ENCODE results near the gene RLN2.
"Not testable (repeated sequence)": the region's sequence is repeated elsewhere in the genome, so short reads cannot be mapped to it uniquely, and the experiment has no call there.

The RLN2 gene, protein sequence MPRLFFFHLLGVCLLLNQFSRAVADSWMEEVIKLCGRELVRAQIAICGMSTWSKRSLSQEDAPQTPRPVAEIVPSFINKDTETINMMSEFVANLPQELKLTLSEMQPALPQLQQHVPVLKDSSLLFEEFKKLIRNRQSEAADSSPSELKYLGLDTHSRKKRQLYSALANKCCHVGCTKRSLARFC

DNA sequence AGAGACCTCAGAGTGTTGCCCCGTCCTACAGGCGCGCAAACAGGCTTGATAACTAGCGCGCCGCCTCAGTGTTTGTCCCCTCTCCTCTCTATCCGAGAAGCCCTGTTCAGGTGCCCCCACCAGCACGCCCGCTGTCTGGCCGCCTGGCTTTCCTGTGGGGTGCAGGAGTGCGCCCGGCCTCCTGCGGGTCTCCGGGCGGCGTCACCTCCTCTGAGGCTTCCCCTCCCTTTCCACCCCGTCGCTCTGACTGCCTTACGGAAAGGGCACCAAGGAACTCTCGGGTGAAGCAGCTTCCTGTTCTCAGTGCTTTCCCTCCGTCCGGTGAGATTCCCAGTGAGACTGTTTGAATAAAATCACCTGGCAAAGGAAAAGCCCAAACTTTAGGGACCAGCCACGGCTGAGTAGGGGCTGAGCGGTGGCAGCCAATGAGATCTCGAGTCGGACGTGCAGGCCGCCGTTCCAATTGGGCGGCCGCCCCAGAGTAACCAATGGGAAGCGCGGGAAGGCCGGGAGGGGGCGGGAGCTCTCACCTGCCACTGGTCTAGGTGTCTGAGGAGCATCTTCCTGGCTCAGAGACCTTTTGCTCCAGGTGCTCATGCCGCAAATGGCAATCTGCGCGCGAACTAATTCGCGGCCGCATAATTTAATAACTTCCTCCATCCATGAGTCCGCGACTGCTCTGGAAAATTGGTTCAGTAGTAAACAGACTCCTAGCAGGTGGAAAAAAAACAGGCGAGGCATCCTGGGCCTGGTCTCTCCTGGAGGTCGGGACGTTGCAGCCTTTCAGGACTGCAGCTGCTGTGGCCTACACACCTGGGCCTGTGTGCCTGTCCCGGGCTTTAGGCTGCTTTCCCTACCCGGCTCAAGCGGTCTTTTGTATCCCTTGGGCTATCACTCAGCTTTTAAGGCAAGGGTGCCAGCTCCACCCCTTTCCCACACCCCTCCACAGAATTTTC is at the start of gene RLN2:
Gene RLN2, minus strand, starts transcription at position 877 of the 956 bp plus-strand sequence. Its CDS starts 136 bp downstream, at position 741.
- not testable (repeated sequence) for DNase-seq

DNA sequence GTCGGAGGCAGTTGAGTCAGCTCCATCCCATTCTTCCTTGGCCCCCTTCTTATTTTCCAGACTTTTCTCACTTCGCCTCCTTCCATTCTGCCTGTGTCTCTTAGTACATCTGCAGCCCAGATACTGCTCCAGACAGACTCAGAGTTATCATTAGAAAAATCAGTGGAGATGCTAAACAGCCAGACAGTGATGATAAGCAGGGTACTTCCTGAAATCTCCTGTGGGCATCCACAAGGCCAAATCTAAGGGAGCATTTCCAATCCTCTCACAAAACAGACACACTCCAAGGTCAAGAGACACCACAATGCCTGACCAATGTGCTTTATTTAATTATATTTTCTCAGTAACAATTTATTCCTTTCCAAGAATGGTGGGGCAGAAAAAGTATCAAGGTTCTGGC is 49.7 kb upstream of the RLN2 start:
- no peak for DNase-seq

DNA sequence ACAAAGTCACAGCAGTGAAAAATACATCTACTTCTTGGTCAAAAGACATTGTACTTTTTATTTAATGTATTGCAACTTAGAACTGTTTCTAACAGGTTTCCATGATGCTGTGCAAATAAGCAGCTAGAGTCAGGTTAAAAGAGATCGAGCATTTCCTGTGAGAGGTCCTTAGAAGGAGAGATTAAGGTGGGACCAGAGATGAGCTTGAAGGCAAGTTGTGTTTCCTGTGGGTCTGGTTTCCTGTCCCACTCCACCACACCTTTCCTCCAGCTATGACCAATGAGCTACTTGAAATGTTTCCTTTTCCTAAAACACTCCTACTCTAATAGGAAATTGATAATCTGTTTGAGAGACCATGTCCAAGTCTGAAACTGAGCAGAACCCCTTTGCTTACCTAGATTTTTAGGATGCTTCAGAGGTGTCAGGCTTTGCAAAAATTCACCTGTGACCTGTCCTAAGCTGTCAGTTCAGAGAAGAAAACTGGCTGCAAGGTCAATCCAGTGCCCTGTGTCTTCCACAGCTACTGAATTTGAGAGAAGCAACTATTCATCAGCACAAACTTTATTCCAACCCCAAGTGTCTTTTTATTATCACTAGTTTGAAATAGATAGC is 48.2 kb upstream of the RLN2 start:
- no peak for DNase-seq

DNA sequence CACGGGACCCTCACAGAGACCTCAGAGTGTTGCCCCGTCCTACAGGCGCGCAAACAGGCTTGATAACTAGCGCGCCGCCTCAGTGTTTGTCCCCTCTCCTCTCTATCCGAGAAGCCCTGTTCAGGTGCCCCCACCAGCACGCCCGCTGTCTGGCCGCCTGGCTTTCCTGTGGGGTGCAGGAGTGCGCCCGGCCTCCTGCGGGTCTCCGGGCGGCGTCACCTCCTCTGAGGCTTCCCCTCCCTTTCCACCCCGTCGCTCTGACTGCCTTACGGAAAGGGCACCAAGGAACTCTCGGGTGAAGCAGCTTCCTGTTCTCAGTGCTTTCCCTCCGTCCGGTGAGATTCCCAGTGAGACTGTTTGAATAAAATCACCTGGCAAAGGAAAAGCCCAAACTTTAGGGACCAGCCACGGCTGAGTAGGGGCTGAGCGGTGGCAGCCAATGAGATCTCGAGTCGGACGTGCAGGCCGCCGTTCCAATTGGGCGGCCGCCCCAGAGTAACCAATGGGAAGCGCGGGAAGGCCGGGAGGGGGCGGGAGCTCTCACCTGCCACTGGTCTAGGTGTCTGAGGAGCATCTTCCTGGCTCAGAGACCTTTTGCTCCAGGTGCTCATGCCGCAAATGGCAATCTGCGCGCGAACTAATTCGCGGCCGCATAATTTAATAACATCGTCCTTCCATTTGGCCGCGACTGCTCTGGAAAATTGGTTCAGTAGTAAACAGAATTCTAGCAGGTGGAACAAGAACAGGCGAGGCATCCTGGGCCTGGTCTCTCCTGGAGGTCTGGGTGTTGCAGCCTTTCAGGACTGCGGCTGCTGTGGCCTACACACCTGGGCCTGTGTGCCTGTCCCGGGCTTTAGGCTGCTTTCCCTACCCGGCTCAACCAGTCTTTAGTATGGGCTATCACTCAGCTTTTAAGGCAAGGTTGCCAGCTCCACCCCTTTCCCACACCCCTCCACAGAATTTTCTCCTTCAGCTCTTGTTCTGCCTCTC is 34.8 kb upstream of the RLN2 start, which contains the start of gene RLN1:
Gene RLN1, minus strand, starts transcription at position 885 of the 990 bp plus-strand sequence. Its CDS starts 130 bp downstream, at position 755.
- DNase-seq: peak; percentile 67

DNA sequence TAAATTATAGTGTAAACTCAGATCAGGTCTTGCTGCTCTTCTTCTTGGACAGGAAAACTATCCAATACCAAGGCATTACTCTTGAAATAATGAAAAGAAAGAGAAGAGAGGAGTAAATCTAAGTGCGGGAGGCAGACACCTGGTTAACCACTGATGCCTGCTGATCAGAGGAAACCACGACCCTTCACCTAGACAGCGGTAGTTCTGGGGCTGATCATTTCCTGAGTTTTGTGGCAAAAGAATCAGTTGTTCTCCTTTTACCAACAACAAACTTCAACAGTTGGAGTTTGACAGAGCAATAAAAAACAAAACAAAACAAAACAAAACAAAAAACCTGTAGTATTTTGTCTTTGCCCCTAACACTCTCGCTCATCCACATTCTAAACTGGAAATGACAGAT is 32.2 kb upstream of the RLN2 start:
- peak; percentile 64 for DNase-seq

DNA sequence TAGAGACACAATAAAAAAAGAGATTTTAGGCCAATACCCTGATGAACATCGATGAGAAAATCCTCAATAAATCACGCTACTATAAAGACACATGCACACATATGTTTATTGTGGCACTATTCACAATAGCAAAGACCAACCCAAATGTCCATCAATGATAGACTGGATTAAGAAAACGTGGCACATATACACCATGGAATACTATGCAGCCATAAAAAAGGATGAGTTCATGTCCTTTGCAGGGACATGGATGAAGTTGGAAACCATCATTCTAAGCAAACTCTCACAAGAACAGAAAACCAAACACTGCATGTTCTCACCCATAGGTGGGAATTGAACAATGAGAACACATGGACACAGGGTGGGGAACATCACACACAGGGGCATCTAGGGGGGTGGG is 26.8 kb upstream of the RLN2 start:
- not testable (repeated sequence) for DNase-seq

DNA sequence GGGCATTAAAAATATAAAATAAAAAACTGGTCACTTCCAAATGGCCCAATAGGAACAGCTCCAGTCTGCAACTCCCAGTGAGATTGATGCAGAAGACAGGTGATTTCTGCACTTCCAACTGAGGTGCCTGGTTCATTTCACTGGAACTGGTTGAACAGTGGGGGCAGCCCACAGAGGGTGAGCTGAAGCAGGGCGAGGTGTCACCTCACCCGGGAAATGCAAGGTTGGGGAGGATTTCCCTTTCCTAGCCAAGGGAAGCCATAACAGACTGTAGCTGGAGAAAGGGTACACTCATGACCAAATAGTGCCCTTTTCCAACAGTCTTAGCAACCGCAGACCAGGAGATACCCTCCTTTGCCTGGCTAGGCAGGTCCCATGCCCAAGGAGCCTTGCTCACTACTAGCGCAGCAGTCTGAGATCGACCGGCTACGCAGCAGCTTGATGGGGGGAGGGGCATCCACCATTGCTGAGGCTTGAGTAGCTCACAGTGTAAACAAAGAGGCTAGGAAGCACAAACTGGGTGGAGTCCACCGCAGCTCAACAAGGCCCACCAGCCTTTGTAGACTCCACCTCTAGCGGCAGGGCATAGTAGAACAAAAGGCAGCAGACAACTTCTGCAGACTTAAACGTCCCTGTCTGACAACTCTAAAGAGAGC is 22.5 kb upstream of the RLN2 start:
- peak; percentile 70 for DNase-seq

DNA sequence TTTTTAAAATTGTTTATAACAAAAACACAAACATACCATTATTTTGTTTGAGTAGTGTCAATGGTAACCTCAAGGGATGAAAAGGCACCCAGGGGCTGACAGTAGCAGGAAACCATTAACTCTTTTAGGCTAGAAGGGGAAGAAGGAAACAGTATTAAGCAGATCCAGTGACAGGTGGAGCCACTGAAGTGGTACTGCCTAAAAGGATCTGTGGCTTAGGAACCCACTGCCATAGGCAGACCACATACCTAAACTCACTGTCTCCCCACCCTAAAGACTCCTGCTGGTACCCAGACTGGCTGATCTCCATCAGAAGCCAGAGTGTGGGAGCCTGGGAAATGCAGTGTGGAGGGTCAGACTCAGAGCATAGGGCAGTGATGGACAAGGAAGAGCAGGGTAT is 21.7 kb upstream of the RLN2 start:
- no peak for DNase-seq

DNA sequence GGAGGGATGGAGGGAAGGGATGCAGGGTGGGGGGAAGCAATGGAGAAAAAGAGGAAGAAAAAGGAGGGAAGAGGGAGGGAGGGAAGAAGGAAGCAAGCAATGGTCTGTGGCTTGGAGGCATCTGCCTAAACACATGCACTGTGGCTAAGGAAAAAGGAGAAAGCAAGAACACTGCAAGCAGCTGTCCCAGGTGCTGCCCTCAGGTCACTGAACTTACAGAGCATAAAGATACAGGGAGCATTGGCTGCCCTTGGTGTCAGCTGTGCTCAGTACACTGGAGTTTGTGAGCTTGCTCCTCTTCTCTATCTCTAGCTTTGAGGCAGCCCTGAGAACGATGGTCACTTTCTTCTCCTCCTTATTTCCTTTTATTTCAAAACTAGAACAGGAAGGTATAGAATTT is 17.1 kb upstream of the RLN2 start:
- DNase-seq: not testable (repeated sequence)

DNA sequence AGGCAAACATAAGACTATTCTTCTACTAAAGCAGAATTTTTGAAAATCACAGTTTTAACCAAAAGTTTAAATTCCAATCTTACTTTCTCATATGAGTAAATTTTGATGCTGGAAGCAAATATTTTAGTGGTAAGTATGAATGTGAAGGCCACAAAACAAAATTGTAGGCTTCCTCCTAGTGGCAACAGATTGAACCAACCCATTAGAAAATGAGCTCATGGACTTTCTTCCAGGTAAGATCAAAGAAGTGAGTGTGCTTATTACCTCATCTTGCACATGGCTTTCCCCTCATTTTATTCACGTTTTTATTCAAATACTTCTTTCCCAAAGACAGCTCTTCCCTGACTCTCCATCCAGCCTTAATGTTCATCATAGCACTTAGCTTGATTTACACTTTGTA is 16.5 kb upstream of the RLN2 start:
- DNase-seq: no peak

DNA sequence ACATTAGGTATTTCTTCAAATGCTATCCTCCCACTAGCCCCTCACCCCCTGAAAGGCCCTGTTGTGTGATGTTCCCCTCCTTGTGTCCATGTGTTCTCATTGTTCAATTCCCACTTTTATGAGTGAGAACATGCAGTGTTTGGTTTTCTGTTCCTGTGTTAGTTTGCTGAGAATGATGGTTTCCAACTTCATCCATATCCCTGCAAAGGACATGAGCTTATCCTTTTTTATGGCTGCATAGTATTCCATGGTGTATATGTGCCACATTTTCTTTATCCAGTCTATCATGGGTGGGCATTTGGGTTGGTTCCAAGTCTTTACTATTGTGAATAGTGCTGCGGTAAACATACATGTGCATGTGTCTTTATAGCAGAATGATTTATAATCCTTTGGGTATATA is 11.9 kb upstream of the RLN2 start:
- DNase-seq: not testable (repeated sequence)

DNA sequence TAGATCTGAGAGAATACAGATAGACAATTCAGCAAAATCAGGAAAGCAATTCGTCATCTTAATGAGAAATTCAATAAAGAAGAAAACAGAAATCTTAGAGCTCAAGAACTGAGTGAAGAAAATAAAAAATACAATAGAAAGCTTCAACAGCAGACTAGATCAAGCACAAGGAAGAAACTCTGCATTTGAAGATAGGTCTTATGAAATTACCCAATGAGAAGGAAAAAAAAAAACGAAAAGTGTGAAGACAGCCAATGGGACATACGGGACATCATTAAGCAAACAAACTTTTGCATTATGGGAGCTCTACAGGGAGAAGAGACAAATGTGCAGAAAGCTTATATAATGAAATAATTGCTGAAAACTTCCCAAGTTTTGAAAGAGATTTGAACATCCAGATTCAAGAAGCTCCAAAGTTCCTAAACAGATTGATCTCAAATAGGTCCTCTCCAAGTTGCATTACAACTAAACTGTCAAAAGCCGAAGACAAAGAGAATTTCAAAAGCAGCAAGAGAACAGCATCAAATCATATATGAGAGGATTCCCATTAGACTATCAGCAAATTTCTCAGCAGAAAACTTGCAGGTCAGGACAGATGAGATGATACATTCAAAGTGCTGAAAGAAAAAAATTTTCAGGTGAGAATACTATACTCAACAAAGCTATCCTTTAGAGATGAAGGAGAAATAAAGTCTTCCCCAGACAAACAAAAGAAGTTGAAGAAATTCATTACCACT is 10.8 kb upstream of the RLN2 start:
- DNase-seq: no peak

DNA sequence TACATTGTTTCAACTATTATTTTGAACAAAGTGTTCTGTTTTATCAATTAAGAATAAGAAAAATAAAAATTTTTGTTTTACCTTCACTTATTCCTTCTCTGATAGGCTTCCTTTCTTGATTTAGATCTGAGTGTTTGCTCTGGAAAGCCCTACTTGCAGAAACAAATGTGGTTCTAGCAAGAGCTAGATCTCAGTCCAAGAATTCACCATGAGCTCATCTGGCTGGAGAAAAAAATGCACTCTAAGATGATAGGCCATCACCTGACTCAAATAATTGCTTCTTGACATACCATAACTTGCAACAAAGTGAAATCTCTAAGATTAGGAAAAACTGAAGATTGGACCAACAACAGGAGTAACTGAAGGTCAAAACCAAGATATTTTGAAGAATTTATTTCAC is 6.3 kb upstream of the RLN2 start:
- DNase-seq: no peak

DNA sequence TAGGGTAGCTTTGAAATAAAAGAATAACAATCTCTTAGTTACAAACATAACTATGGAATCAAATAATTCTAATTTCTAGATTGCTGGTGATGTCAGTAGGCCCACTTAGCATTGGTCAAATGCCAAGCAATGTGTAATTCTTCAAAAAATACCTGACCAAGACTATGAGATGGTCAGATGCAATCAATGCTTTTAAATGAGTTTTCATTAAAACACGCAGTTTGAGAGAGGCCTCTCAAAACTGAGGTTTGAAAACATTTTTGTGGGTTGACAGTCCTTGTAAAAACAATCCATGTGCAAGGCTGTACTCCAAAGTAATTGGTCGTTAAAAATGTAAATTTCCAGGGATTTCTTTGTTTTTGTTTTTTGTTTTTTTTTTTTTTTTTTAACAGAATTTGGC is 1.2 kb upstream of the RLN2 start:
- DNase-seq: no peak

DNA sequence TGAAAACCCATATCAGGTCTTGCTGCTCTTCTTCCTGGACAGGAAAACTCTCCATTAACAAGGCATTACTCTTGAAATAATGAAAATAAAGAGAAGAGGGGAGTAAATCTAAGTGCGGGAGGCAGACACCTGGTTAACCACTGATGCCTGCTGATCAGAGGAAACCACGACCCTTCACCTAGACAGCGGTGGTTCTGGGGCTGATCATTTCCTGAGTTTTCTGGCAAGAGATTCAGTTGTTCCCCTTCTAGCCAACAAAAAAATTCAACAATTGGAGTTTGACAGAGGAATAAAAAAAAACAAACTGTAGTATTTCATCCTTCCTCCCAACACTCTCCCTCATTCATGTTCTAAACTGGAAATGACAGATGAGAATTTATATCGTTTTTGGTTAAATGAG is 3.0 kb downstream of the RLN2 start:
- no peak for DNase-seq

DNA sequence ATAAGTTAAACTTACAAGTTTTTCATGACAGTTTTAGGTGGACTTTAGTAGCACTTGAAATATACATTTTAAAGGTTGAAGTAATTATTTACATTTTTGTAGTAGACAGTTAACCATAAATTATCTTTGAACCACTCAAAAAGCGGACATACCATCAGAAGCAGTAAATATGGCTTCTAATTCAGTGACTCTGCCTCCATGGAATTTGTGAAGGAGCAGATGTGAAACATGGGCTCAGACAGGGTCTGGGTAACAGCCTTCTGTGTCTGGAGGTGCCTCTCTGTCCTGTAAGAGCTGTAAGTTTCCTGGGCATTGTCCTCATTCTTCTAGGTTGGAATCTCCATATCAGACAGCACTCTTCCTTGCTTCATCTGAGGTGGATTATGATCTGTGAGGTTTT is 12.4 kb downstream of the RLN2 start:
- DNase-seq: no peak

DNA sequence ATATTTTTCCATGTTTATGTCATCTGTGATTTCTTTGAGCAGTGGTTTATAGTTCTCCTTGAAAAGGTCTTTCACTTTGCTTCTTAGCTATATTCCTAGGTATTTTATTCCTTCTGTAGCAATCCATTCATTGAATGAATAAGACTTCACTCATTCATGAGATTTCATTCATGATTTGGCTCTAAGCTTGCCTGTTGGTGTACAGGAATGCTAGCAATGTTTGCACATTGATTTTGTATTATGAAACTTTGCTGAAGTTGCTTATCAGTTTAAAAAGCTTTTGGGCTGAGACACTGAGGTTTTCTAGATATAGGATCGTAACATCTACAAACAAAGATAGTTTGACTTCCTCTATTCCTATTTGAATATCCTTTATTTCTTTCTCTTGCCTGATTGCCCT is 15.9 kb downstream of the RLN2 start:
- DNase-seq: no peak

DNA sequence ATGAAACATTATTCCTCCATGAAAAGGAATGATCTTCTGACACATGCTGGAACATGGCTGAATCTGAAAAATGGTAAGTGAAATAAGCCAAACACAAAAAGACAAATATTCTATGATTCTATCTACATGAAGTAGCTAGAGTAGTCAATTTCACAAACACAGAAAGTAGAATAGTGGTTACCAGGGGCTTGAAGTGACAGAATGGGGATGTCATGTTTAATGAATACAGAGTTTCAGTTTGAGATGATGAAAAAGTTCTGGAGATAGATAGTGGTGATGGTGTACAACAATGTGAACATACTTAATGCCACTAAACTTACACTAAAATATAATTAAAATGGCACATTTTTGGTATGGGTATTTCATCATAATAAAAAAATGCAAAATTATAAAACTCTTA is 18.3 kb downstream of the RLN2 start:
- no peak for DNase-seq

DNA sequence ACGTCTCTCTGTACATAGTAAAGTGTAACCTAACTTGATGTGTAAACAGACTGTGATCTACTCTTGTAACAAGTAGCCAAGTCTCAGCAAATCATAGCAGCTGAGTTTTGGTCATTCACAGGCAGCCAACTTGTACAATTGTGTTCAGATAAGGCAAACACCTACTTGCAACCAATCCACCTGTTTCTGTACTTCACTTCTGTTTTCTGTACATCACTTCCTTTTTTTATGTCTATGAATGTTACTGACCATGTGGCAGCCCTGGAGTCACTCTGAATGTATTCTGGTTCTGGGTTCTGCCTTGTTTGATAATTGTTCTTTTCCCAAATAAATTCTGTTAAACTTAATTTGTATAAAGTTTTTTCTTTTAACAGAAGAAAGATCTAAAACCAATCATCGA is 26.0 kb downstream of the RLN2 start:
- DNase-seq: no peak

DNA sequence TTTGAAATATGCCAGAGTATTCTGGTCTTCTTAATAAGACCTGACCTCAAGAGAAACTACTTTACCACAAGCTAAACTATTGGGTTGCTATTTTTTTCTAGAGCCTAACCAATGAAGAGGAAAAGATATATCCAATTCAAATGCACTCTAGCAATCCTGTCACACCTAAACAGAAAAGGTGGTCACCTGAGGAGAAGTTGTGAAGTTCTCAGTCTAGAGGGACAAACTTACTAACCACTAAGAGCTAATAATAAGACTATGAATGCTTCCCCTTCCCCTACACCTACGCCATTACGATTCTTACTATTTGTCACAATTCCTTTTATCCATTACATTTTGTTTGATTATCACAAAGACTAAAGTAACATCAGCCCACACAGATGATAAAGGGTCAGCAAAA is 29.7 kb downstream of the RLN2 start:
- DNase-seq: no peak

DNA sequence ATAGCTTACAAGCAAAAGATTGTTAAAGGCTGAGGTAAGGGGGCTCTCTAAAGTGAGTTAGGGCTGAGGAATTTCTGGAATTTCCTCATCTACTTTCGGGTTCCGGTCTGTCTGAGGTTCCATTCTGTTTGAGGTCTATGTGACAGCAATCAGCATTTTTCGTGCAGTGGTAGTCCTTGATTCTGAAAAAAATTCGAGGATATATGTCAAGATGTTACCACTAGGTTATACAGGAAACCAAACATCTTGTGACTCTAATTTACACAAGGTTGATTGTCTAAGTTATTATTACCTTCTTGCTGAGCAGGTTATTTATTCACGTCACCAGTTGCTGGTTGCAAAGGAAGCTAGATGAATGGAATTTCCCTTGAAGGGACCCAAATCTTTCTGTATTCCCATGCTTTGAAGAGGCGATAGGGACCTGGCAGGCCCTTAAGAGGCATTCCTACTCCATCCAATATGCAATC is 35.2 kb downstream of the RLN2 start:
- DNase-seq: no peak

Measured in activated effector memory CD4-positive, alpha-beta T cell treated with anti-CD3 and anti-CD28 coated beads, Interleukin-2, amount 50 U/mL, for 16 hours (primary cell).